Measurements from ENCODE around the gene TPM4. TPM values are rescaled to one million over a fixed set of nuclear protein-coding genes. Genes with fewer than 3 reads are reported as not detected.

Gene TPM4
- total and polyA plus RNA-seq, 2 donors (not counting 1 experiment from before 2014, with no cell fraction given) = 65.4 to 127 TPM

- ATAC-seq (ENCODE audit: low read depth) (no peak), DNase-seq (peak; percentile 2)
- H3K4me1 Mint-ChIP-seq = no peaks in the 10 kb centered on the region
- H3K27me3 ChIP-seq (replicated peaks in 1 of 4; ENCODE audit: control extremely low read depth in 1 of 4, control insufficient read depth in 3 of 4, insufficient read depth in 4 of 4, low read length in 3 of 4) = no peaks in the 10 kb centered on the region
- no peak overlapping the region for H3K9ac ChIP-seq (ENCODE audit: low read length)
- TF ChIP-seq, protein P1, sequence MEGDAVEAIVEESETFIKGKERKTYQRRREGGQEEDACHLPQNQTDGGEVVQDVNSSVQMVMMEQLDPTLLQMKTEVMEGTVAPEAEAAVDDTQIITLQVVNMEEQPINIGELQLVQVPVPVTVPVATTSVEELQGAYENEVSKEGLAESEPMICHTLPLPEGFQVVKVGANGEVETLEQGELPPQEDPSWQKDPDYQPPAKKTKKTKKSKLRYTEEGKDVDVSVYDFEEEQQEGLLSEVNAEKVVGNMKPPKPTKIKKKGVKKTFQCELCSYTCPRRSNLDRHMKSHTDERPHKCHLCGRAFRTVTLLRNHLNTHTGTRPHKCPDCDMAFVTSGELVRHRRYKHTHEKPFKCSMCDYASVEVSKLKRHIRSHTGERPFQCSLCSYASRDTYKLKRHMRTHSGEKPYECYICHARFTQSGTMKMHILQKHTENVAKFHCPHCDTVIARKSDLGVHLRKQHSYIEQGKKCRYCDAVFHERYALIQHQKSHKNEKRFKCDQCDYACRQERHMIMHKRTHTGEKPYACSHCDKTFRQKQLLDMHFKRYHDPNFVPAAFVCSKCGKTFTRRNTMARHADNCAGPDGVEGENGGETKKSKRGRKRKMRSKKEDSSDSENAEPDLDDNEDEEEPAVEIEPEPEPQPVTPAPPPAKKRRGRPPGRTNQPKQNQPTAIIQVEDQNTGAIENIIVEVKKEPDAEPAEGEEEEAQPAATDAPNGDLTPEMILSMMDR (IDR thresholded peaks at IDR 0.05) = no peak
- no peak for TF ChIP-seq EZH2 (IDR thresholded peaks at IDR 0.05; ENCODE audit: borderline replicate concordance, insufficient read depth, low read depth, low read length, poor library complexity, severe bottlenecking)
- no peaks in the 10 kb centered on the region for H3K9me3 ChIP-seq (ENCODE audit: control extremely low read depth in 1 of 3, control insufficient read depth in 2 of 3, insufficient read depth in 1 of 3, low read length in 2 of 3)
- ChIA-PET CTCF (no interaction called here), POLR2A (no interaction called here)
- H3K36me3 ChIP-seq (replicated peaks in 1 of 2; ENCODE audit: control extremely low read depth in 1 of 2, control insufficient read depth in 1 of 2, extremely low read depth in 1 of 2, insufficient read depth in 2 of 2, low read length in 1 of 2) = no peaks in the 10 kb centered on the region
- H3K27ac ChIP-seq (ENCODE audit: low read length in 2 of 2) = no peak overlapping the region
- H3K79me2 ChIP-seq (ENCODE audit: control insufficient read depth, insufficient read depth, low read length) = no peaks in the 10 kb centered on the region
- H3K27ac Mint-ChIP-seq = no peak overlapping the region
- WGBS (ENCODE audit: insufficient coverage) = 90% methylated on average over 13 of the region's 13 CpGs
- H3K27me3 Mint-ChIP-seq = no peaks in the 10 kb centered on the region
- no peaks in the 10 kb centered on the region for H4K20me1 ChIP-seq (ENCODE audit: control insufficient read depth, insufficient read depth, low read length, poor library complexity, severe bottlenecking)
- H2AFZ ChIP-seq (ENCODE audit: insufficient read depth, low read depth, low read length, poor library complexity, severe bottlenecking) = no peak overlapping the region
- H3K9me3 Mint-ChIP-seq (ENCODE audit: insufficient read depth) = no peaks in the 10 kb centered on the region
- intact Hi-C loops (cut with micrococcal nuclease) = no loop called here
- no peaks in the 10 kb centered on the region for H3K4me1 ChIP-seq (ENCODE audit: control insufficient read depth in 2 of 2, insufficient read depth in 2 of 2, low read length in 2 of 2)
- H3K4me2 ChIP-seq (replicated peaks; ENCODE audit: low read depth, low read length, poor library complexity, severe bottlenecking) = no peak overlapping the region
- no peak overlapping the region for H3K4me3 Mint-ChIP-seq
- no peak overlapping the region for H3K4me3 ChIP-seq (ENCODE audit: control extremely low read depth in 1 of 5, extremely low read depth in 1 of 5, insufficient read depth in 1 of 5, low read depth in 2 of 5, low read length in 4 of 5)
Observed at GRCh38 chr19:16030964-16031871, 45.1 kb upstream of the TPM4 start.

- CTCF ChIA-PET = no interaction called here
Observed at GRCh38 chr19:16031872-16032200, 44.5 kb upstream of the TPM4 start.

More at GRCh38 chr19:16031872-16032200, 44.5 kb upstream of the TPM4 start:
- whole genome bisulfite sequencing (ENCODE audit: insufficient coverage) = 97% methylated on average over 8 of the region's 8 CpGs
- no peaks in the 10 kb centered on the region for H3K27me3 Mint-ChIP-seq
- no peaks in the 10 kb centered on the region for H4K20me1 ChIP-seq (ENCODE audit: control insufficient read depth, insufficient read depth, low read length, poor library complexity, severe bottlenecking)
- H3K36me3 ChIP-seq (replicated peaks in 1 of 2; ENCODE audit: control extremely low read depth in 1 of 2, control insufficient read depth in 1 of 2, extremely low read depth in 1 of 2, insufficient read depth in 2 of 2, low read length in 1 of 2) = no peaks in the 10 kb centered on the region
- H3K9ac ChIP-seq (ENCODE audit: low read length) = no peak overlapping the region
- H3K27ac ChIP-seq (ENCODE audit: low read length in 2 of 2) = no peak overlapping the region
- no peaks in the 10 kb centered on the region for H3K79me2 ChIP-seq (ENCODE audit: control insufficient read depth, insufficient read depth, low read length)
- no peaks in the 10 kb centered on the region for H3K4me1 Mint-ChIP-seq
- TF ChIP-seq, protein P1 (IDR thresholded peaks at IDR 0.05) = no peak
- no peak for TF ChIP-seq EZH2 (IDR thresholded peaks at IDR 0.05; ENCODE audit: borderline replicate concordance, insufficient read depth, low read depth, low read length, poor library complexity, severe bottlenecking)
- H2AFZ ChIP-seq (ENCODE audit: insufficient read depth, low read depth, low read length, poor library complexity, severe bottlenecking) = no peak overlapping the region
- H3K9me3 ChIP-seq (ENCODE audit: control extremely low read depth in 1 of 3, control insufficient read depth in 2 of 3, insufficient read depth in 1 of 3, low read length in 2 of 3) = no peaks in the 10 kb centered on the region
- no peak overlapping the region for H3K4me3 Mint-ChIP-seq
- no peaks in the 10 kb centered on the region for H3K9me3 Mint-ChIP-seq (ENCODE audit: insufficient read depth)
- H3K4me3 ChIP-seq (ENCODE audit: control extremely low read depth in 1 of 5, extremely low read depth in 1 of 5, insufficient read depth in 1 of 5, low read depth in 2 of 5, low read length in 4 of 5) = no peak overlapping the region
- POLR2A ChIA-PET = no interaction called here
- no peaks in the 10 kb centered on the region for H3K4me1 ChIP-seq (ENCODE audit: control insufficient read depth in 2 of 2, insufficient read depth in 2 of 2, low read length in 2 of 2)
- DNase-seq (peak; percentile 3), ATAC-seq (ENCODE audit: low read depth) (no peak)
- intact Hi-C loops (cut with micrococcal nuclease) = no loop called here
- no peak overlapping the region for H3K27ac Mint-ChIP-seq
- peaks cover 0 to 2% (median 0%) of the 10 kb centered on the region in 4 experiments for H3K27me3 ChIP-seq (replicated peaks in 1 of 4; ENCODE audit: control extremely low read depth in 1 of 4, control insufficient read depth in 3 of 4, insufficient read depth in 4 of 4, low read length in 3 of 4)
- H3K4me2 ChIP-seq (replicated peaks; ENCODE audit: low read depth, low read length, poor library complexity, severe bottlenecking) = no peak overlapping the region
